ENCODE measurements around the gene NTS.

NTS gene

GRCh38 chr12:85833579-85833978 lies 40.5 kb upstream of the NTS start:
- no peak for DNase-seq (ENCODE audit: low read depth)
- no peak overlapping the region for H3K4me3 ChIP-seq (ENCODE audit: low read depth, low read length)
- TF ChIP-seq MYC (IDR thresholded peaks at IDR 0.05; ENCODE audit: low read depth, low read length), result no peak
- no peak for TF ChIP-seq POLR2A (IDR thresholded peaks at IDR 0.05; ENCODE audit: extremely low read depth, insufficient read length)
- no peak for TF ChIP-seq CTCF (IDR thresholded peaks at IDR 0.05; ENCODE audit: low read depth, low read length)
- no peak for TF ChIP-seq MAX (IDR thresholded peaks at IDR 0.05; ENCODE audit: low read depth, low read length)

GRCh38 chr12:85834378-85834777 lies 39.7 kb upstream of the NTS start:
- H3K4me3 ChIP-seq (ENCODE audit: low read depth, low read length), result no peak overlapping the region
- DNase-seq (ENCODE audit: low read depth), result no peak
- no peak for TF ChIP-seq POLR2A (IDR thresholded peaks at IDR 0.05; ENCODE audit: extremely low read depth, insufficient read length)
- no peak for TF ChIP-seq MAX (IDR thresholded peaks at IDR 0.05; ENCODE audit: low read depth, low read length)
- no peak for TF ChIP-seq MYC (IDR thresholded peaks at IDR 0.05; ENCODE audit: low read depth, low read length)
- TF ChIP-seq CTCF (IDR thresholded peaks at IDR 0.05; ENCODE audit: low read depth, low read length), result no peak

GRCh38 chr12:85835426-85836196 lies 38.5 kb upstream of the NTS start:
- DNase-seq (ENCODE audit: low read depth), result no peak
- H3K4me3 ChIP-seq (ENCODE audit: low read depth, low read length), result no peak overlapping the region
- TF ChIP-seq MYC (IDR thresholded peaks at IDR 0.05; ENCODE audit: low read depth, low read length) (no peak), CTCF (IDR thresholded peaks at IDR 0.05; ENCODE audit: low read depth, low read length) (no peak), POLR2A (IDR thresholded peaks at IDR 0.05; ENCODE audit: extremely low read depth, insufficient read length) (no peak)

- no peak for DNase-seq (ENCODE audit: low read depth)
- H3K4me3 ChIP-seq (ENCODE audit: low read depth, low read length), result no peak within 1 kb of the TSS
- TF ChIP-seq CTCF (IDR thresholded peaks at IDR 0.05; ENCODE audit: low read depth, low read length), result no peak
- TF ChIP-seq MYC (IDR thresholded peaks at IDR 0.05; ENCODE audit: low read depth, low read length), result no peak
- no peak for TF ChIP-seq MAX (IDR thresholded peaks at IDR 0.05; ENCODE audit: low read depth, low read length)
- no peak for TF ChIP-seq POLR2A (IDR thresholded peaks at IDR 0.05; ENCODE audit: extremely low read depth, insufficient read length)
Measured at GRCh38 chr12:85836197-85837090, 37.7 kb upstream of the NTS start, which contains the start of gene RASSF9. RASSF9 (minus strand) TSS chr12:85836409; CDS start chr12:85836201, 208 bp downstream.

- TF ChIP-seq MAX (IDR thresholded peaks at IDR 0.05; ENCODE audit: low read depth, low read length), result no peak
- TF ChIP-seq MYC (IDR thresholded peaks at IDR 0.05; ENCODE audit: low read depth, low read length), result no peak
- TF ChIP-seq POLR2A (IDR thresholded peaks at IDR 0.05; ENCODE audit: extremely low read depth, insufficient read length), result no peak
- no peak for TF ChIP-seq CTCF (IDR thresholded peaks at IDR 0.05; ENCODE audit: low read depth, low read length)
- no peak for DNase-seq (ENCODE audit: low read depth)
- H3K4me3 ChIP-seq (ENCODE audit: low read depth, low read length), result no peak overlapping the region
Measured at GRCh38 chr12:85843606-85844310, 30.3 kb upstream of the NTS start.
